GM23338 (cell line): ENCODE results near the gene ORM1. TPM values are rescaled to one million over a fixed set of nuclear protein-coding genes. Genes with fewer than 3 reads are reported as not detected.

Experiments used
- ATAC-seq: fragments of 200-7000 bp; cut with Tn5 transposase; 3 replicates; pipeline ENCODE4 v1.9.1; 2020
- DNase-seq: peaks from one replicate; pipeline ENCODE4 v3.0.0-alpha.2; 2015; ENCODE audit warnings: low spot score
- H2AFZ ChIP-seq: fragments of 200-600 bp; sonication (generic); 2 replicates; pipeline ENCODE4 v1.8.0; 2016; ENCODE audit warnings: antibody characterized with exemption, mild to moderate bottlenecking, moderate library complexity
- H3F3A ChIP-seq: fragments of 200-600 bp; sonication (generic); replicated peaks from 2 replicates; pipeline ENCODE4 v1.8.0; 2017; ENCODE audit warnings: antibody characterized with exemption, mixed run types, low read depth
- H3K27ac ChIP-seq: fragments of 200-600 bp; sonication (generic); 2 replicates; pipeline ENCODE4 v1.6.1; 2016; ENCODE audit warnings: low read depth
- H3K27me3 ChIP-seq: fragments of 200-600 bp; sonication (generic); 2 replicates; pipeline ENCODE4 v1.8.0; 2016; ENCODE audit warnings: mild to moderate bottlenecking, mixed run types, moderate library complexity; ENCODE audit not compliant: insufficient read depth
- H3K36me3 ChIP-seq: fragments of 200-600 bp; sonication (generic); 2 replicates; pipeline ENCODE4 v1.8.0; 2016; ENCODE audit warnings: mild to moderate bottlenecking; ENCODE audit not compliant: insufficient read depth
- H3K4me1 ChIP-seq: fragments of 200-600 bp; sonication (generic); 2 replicates; pipeline ENCODE4 v1.8.0; 2016; ENCODE audit warnings: mild to moderate bottlenecking, moderate library complexity; ENCODE audit not compliant: insufficient read depth
- H3K4me2 ChIP-seq: fragments of 200-600 bp; sonication (generic); 2 replicates; pipeline ENCODE4 v1.7.1; 2017; ENCODE audit warnings: mixed run types
- H3K4me3 ChIP-seq: fragments of 200-600 bp; sonication (generic); 2 replicates; pipeline ENCODE4 v1.6.1; 2016; ENCODE audit warnings: mixed run types
- H3K79me2 ChIP-seq: fragments of 200-600 bp; sonication (generic); replicated peaks from 2 replicates; pipeline ENCODE4 v1.8.0; 2017; ENCODE audit warnings: mild to moderate bottlenecking; ENCODE audit not compliant: insufficient read depth
- H3K9me2 ChIP-seq: fragments of 200-600 bp; sonication (generic); 2 replicates; pipeline ENCODE4 v1.8.0; 2017; ENCODE audit not compliant: insufficient read depth
- H4K20me1 ChIP-seq: fragments of 200-600 bp; sonication (generic); replicated peaks from 2 replicates; pipeline ENCODE4 v1.8.0; 2017; ENCODE audit warnings: mild to moderate bottlenecking; ENCODE audit not compliant: insufficient read depth
- H3K27ac Mint-ChIP-seq: 2 replicates; pipeline ENCODE4 v1.8.0; 2020; ENCODE audit warnings: inconsistent platforms, mild to moderate bottlenecking, moderate library complexity, mixed read lengths
- H3K27me3 Mint-ChIP-seq: 3 replicates; pipeline ENCODE4 v1.8.0; 2022; ENCODE audit warnings: low read depth, mild to moderate bottlenecking, moderate library complexity, mixed read lengths, inconsistent platforms; ENCODE audit not compliant: insufficient read depth, poor library complexity
- H3K36me3 Mint-ChIP-seq: 3 replicates; pipeline ENCODE4 v1.8.0; 2021; ENCODE audit warnings: low read depth, mild to moderate bottlenecking, inconsistent platforms, moderate library complexity, mixed read lengths
- H3K4me1 Mint-ChIP-seq: 3 replicates; pipeline ENCODE4 v1.8.0; 2020; ENCODE audit warnings: mild to moderate bottlenecking, inconsistent platforms, mixed read lengths
- H3K4me3 Mint-ChIP-seq: 3 replicates; pipeline ENCODE4 v1.8.0; 2021; ENCODE audit warnings: moderate library complexity, mild to moderate bottlenecking, inconsistent platforms, mixed read lengths
- H3K9me3 Mint-ChIP-seq: 3 replicates; pipeline ENCODE4 v1.8.0; 2020; ENCODE audit warnings: moderate library complexity, mild to moderate bottlenecking, inconsistent platforms, mixed read lengths
- CREB1 ChIP-seq: fragments of 250-450 bp; sonication (Bioruptor Pico); IDR thresholded peaks from 2 replicates; pipeline ENCODE4 v1.5.0; 2020; ENCODE audit warnings: low read depth, mild to moderate bottlenecking, moderate library complexity
- EZH2phosphoT487 ChIP-seq: fragments of 200-600 bp; sonication (generic); IDR thresholded peaks from one replicate; pipeline ENCODE4 v1.8.1; 2018; ENCODE audit warnings: antibody characterized with exemption; ENCODE audit not compliant: unreplicated experiment
- NANOG ChIP-seq: IDR thresholded peaks from 2 replicates; pipeline ENCODE4 v1.6.1; 2016; ENCODE audit warnings: antibody characterized with exemption, borderline replicate concordance
- ZNF114 ChIP-seq: fragments of 250-450 bp; sonication (Bioruptor Pico); IDR thresholded peaks from 2 replicates; pipeline ENCODE4 v1.5.0; 2020; ENCODE audit warnings: mild to moderate bottlenecking, moderate library complexity
- polyA plus RNA-seq: library from polyadenylated mRNA; unstranded; fragments of >200 nt; fragmentation: Nextera tagmentation; extraction: Ambion mirVana; gene quantifications from 2 replicates; pipeline ENCODE4 v1.2.1, GENCODE V29; 2016
- total RNA-seq: library from RNA; depleted of rRNA; stranded (reverse); fragments of >200 nt; shearing (Covaris generic); gene quantifications from 2 replicates; pipeline ENCODE4 v1.2.3, GENCODE V29; 2014
- TF ChIP-seq, protein P1 (sequence below): IDR thresholded peaks from 2 replicates; pipeline ENCODE4 v1.6.1; 2016; ENCODE audit warnings: antibody characterized with exemption
- TF ChIP-seq, protein P2 (sequence below): IDR thresholded peaks from one replicate; pipeline ENCODE4 v1.6.1; 2018; ENCODE audit warnings: antibody characterized with exemption; ENCODE audit not compliant: unreplicated experiment
- TF ChIP-seq, protein P3 (sequence below), 2 experiments: fragments of 200-600 bp in 1 of 2; sonication (generic) in 1 of 2; conservative IDR thresholded peaks; 2 replicates each; pipeline versions ENCODE4 v1.5.1 to v1.6.1; 2016 to 2017; ENCODE audit warnings: antibody characterized with exemption in 2 of 2, low read depth in 2 of 2, mild to moderate bottlenecking in 2 of 2, moderate library complexity in 1 of 2

The ORM1 gene
- total and polyA plus RNA-seq, 2 experiments from 2014 or later: not detected

DNA sequence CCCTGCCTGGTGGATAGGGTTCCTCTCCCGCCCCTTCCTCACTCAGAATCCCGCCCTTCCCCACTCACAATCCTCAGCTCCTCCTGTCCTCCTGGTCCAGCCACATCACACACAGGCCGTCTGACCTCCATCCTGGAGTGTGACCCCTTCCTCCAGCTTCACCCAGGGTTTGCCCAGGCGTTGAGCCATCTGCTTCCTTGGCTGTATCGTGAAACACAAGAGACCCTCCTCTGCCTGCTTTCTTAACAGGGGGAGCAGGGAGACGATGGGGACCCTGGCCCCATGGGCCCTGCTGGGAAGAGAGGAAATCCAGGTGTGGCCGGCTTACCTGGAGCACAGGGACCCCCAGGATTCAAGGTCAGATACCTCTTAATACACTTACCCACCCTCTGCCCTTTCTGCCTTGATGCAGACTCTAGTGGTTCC is 32.3 kb upstream of the ORM1 start:
- Mint-ChIP-seq H3K36me3 (peaks cover 31% of the 10 kb centered on the region), H3K9me3 (peaks cover 12% of the 10 kb centered on the region), H3K27me3 (no peaks in the 10 kb centered on the region), H3K4me3 (no peak overlapping the region), H3K27ac (no peak overlapping the region), H3K4me1 (peaks cover 20% of the 10 kb centered on the region)
- Histone ChIP-seq H2AFZ (no peak overlapping the region), H3F3A (no peaks in the 10 kb centered on the region), H4K20me1 (no peaks in the 10 kb centered on the region), H3K79me2 (no peaks in the 10 kb centered on the region), H3K4me3 (no peak overlapping the region), H3K27me3 (no peaks in the 10 kb centered on the region), H3K27ac (no peak overlapping the region), H3K36me3 (peaks cover 27% of the 10 kb centered on the region), H3K4me2 (no peak overlapping the region), H3K4me1 (peaks cover 7% of the 10 kb centered on the region), H3K9me2 (no peaks in the 10 kb centered on the region)
- DNase-seq (no peak), ATAC-seq (no peak; the same call in 2 of the 3 replicates)
- TF ChIP-seq ZNF114 (CRISPR knock-in tag) (no peak), EZH2phosphoT487 (no peak), NANOG (no peak)
- TF ChIP-seq, protein P1, sequence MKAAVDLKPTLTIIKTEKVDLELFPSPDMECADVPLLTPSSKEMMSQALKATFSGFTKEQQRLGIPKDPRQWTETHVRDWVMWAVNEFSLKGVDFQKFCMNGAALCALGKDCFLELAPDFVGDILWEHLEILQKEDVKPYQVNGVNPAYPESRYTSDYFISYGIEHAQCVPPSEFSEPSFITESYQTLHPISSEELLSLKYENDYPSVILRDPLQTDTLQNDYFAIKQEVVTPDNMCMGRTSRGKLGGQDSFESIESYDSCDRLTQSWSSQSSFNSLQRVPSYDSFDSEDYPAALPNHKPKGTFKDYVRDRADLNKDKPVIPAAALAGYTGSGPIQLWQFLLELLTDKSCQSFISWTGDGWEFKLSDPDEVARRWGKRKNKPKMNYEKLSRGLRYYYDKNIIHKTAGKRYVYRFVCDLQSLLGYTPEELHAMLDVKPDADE: no peak
- TF ChIP-seq, protein P2, sequence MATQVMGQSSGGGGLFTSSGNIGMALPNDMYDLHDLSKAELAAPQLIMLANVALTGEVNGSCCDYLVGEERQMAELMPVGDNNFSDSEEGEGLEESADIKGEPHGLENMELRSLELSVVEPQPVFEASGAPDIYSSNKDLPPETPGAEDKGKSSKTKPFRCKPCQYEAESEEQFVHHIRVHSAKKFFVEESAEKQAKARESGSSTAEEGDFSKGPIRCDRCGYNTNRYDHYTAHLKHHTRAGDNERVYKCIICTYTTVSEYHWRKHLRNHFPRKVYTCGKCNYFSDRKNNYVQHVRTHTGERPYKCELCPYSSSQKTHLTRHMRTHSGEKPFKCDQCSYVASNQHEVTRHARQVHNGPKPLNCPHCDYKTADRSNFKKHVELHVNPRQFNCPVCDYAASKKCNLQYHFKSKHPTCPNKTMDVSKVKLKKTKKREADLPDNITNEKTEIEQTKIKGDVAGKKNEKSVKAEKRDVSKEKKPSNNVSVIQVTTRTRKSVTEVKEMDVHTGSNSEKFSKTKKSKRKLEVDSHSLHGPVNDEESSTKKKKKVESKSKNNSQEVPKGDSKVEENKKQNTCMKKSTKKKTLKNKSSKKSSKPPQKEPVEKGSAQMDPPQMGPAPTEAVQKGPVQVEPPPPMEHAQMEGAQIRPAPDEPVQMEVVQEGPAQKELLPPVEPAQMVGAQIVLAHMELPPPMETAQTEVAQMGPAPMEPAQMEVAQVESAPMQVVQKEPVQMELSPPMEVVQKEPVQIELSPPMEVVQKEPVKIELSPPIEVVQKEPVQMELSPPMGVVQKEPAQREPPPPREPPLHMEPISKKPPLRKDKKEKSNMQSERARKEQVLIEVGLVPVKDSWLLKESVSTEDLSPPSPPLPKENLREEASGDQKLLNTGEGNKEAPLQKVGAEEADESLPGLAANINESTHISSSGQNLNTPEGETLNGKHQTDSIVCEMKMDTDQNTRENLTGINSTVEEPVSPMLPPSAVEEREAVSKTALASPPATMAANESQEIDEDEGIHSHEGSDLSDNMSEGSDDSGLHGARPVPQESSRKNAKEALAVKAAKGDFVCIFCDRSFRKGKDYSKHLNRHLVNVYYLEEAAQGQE: no peak

DNA sequence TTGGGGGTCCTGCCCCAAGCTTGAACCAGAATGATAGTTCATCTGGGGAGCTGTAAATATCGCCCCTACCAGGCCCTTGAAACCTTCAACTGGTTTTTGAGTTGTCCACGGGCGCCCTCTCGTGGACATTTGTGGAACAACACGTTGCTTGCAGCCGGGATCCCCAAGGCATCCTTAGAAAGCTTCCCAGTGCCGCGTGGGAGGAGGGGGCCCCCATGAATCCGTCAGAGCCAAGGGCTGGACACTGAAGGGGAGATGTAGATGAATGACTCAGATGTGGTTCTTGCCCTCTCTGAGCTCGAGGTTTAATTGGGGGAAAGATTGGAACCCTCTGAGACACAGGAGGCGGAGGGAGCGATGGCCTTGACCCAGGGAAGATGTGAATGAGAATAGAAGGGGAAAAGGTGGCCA is 31.8 kb upstream of the ORM1 start:
- H3K4me3 Mint-ChIP-seq: no peak overlapping the region
- H3K27ac Mint-ChIP-seq: 0 out of 2 replicates have a peak overlapping the region, but pooled peaks have one; percentile 42
- H3K36me3 Mint-ChIP-seq: peaks cover 36% of the 10 kb centered on the region

More for the DNA sequence above, 31.8 kb upstream of the ORM1 start:
- H3F3A ChIP-seq: no peaks in the 10 kb centered on the region
- peaks cover 7% of the 10 kb centered on the region for H3K4me1 ChIP-seq
- Mint-ChIP-seq H3K9me3 (peaks cover 17% of the 10 kb centered on the region), H3K27me3 (no peaks in the 10 kb centered on the region), H3K4me1 (peaks cover 17% of the 10 kb centered on the region)
- no peaks in the 10 kb centered on the region for H3K79me2 ChIP-seq
- H3K36me3 ChIP-seq: peaks cover 30% of the 10 kb centered on the region
- DNase-seq (peak; percentile 86), ATAC-seq (peak; percentile 61)
- no peak overlapping the region for H3K4me3 ChIP-seq
- no peak overlapping the region for H3K4me2 ChIP-seq
- no peak overlapping the region for H3K27ac ChIP-seq
- H3K27me3 ChIP-seq: no peaks in the 10 kb centered on the region
- no peaks in the 10 kb centered on the region for H4K20me1 ChIP-seq
- peak; percentile 19; the same call in 1 of the 2 replicates for TF ChIP-seq CREB1 (CRISPR knock-in tag)
- TF ChIP-seq NANOG: no peak
- TF ChIP-seq, protein P3, sequence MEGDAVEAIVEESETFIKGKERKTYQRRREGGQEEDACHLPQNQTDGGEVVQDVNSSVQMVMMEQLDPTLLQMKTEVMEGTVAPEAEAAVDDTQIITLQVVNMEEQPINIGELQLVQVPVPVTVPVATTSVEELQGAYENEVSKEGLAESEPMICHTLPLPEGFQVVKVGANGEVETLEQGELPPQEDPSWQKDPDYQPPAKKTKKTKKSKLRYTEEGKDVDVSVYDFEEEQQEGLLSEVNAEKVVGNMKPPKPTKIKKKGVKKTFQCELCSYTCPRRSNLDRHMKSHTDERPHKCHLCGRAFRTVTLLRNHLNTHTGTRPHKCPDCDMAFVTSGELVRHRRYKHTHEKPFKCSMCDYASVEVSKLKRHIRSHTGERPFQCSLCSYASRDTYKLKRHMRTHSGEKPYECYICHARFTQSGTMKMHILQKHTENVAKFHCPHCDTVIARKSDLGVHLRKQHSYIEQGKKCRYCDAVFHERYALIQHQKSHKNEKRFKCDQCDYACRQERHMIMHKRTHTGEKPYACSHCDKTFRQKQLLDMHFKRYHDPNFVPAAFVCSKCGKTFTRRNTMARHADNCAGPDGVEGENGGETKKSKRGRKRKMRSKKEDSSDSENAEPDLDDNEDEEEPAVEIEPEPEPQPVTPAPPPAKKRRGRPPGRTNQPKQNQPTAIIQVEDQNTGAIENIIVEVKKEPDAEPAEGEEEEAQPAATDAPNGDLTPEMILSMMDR (conservative IDR thresholded peaks at IDR 0.05; ENCODE audit: low read depth in 2 of 2): peak; percentile 90 to 97
- H3K9me2 ChIP-seq: no peaks in the 10 kb centered on the region
- no peak overlapping the region for H2AFZ ChIP-seq
